Heart left ventricle (tissue), 13 donors: ENCODE data around the gene PTPN1.

ENCODE experiments used
- POLR2A ChIP-seq, 2 donors: fragments of 450-650 bp; IDR thresholded peaks; one replicate each; pipeline ENCODE4 v1.6.1; 2017; ENCODE audit warnings: antibody characterized with exemption in 2 of 2, mild to moderate bottlenecking in 2 of 2, moderate library complexity in 2 of 2
- TF ChIP-seq, protein P1 (sequence below), 12 donors: fragments of 200-600 bp; sonication (generic) in 4 of 12; IDR thresholded peaks; one replicate each; pipeline versions ENCODE4 v1.5.0 to v1.8.0; 2018 to 2022; ENCODE audit warnings: antibody characterized with exemption in 12 of 12, mild to moderate bottlenecking in 5 of 12
- donor health status: ischemic (EF 13 %, LVEDD 7.1; RV severe dilation, severe dysfunction).
- donor health status: DM: no; HTN: yes; CAD: no.
- donor health status: DM: no; HTN: no; CAD: no.
- donor health status: ischemic (EF 25% LVEDD 6.9; RV normal size, moderate dysfunction).
- donor health status: ischemic (EF 25% LVEDD 5.7; RV mildly dilated, moderate dysfunction).
- donor health status: ischemic (EF 35%, LVEDD 5.7; RV mildly dilated, moderate dysfunction).
- donor health status: nonischemic (EF 11% LVEDD 7.7; RV severe dilation, severe dysfunction).
- donor health status: DM: yes; HTN: yes; CAD: no.
- donor health status: PGD.
- donor health status: ischemic (EF 29% LVEDD 5.4; RV normal size, mild dysfunction).
- donor health status: nonischemic (EF 23%, LVEDD 6.1; RV moderate dilation, normal function).

GRCh38 chr20:50632236-50632635 is 122.1 kb downstream of the PTPN1 start:
- TF ChIP-seq, protein P1, sequence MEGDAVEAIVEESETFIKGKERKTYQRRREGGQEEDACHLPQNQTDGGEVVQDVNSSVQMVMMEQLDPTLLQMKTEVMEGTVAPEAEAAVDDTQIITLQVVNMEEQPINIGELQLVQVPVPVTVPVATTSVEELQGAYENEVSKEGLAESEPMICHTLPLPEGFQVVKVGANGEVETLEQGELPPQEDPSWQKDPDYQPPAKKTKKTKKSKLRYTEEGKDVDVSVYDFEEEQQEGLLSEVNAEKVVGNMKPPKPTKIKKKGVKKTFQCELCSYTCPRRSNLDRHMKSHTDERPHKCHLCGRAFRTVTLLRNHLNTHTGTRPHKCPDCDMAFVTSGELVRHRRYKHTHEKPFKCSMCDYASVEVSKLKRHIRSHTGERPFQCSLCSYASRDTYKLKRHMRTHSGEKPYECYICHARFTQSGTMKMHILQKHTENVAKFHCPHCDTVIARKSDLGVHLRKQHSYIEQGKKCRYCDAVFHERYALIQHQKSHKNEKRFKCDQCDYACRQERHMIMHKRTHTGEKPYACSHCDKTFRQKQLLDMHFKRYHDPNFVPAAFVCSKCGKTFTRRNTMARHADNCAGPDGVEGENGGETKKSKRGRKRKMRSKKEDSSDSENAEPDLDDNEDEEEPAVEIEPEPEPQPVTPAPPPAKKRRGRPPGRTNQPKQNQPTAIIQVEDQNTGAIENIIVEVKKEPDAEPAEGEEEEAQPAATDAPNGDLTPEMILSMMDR (IDR thresholded peaks at IDR 0.05), result no peak
- no peak for TF ChIP-seq POLR2A (IDR thresholded peaks at IDR 0.05)
